Middle frontal gyrus (tissue), 1 donor: ENCODE data around the gene RSAD2.
"Not testable (repeated sequence)": the region's sequence is repeated elsewhere in the genome, so short reads cannot be mapped to it uniquely, and the experiment has no call there.

Source experiments
- DNase-seq: peaks from one replicate; pipeline ENCODE4 v3.0.0-alpha.2; 2015; ENCODE audit warnings: low spot score; ENCODE audit errors: extremely low spot score

Gene RSAD2

GRCh38 chr2:6926071-6926732, 48.6 kb downstream of the RSAD2 start:
- DNase-seq, result no peak

- DNase-seq, result no peak
These were observed 49.6 kb downstream of the RSAD2 start for GRCh38 chr2:6927186-6927585.

- DNase-seq, result no peak
These were observed 50.2 kb downstream of the RSAD2 start for GRCh38 chr2:6927753-6928152.

- no peak for DNase-seq
These were observed 50.9 kb downstream of the RSAD2 start for GRCh38 chr2:6928452-6928851.

GRCh38 chr2:6929196-6929819, 51.7 kb downstream of the RSAD2 start:
- no peak for DNase-seq

- no peak for DNase-seq
These were observed 53.5 kb downstream of the RSAD2 start for GRCh38 chr2:6930923-6931647.

- no peak for DNase-seq
These were observed 54.2 kb downstream of the RSAD2 start for GRCh38 chr2:6931753-6932152.

GRCh38 chr2:6932206-6932605, 54.6 kb downstream of the RSAD2 start:
- no peak for DNase-seq

GRCh38 chr2:6932828-6933227, 55.3 kb downstream of the RSAD2 start:
- no peak for DNase-seq

GRCh38 chr2:6933911-6934310, 56.3 kb downstream of the RSAD2 start:
- DNase-seq, result no peak

GRCh38 chr2:6934345-6934744, 56.8 kb downstream of the RSAD2 start:
- no peak for DNase-seq

- DNase-seq, result no peak
These were observed 57.4 kb downstream of the RSAD2 start for GRCh38 chr2:6934758-6935651.

- DNase-seq, result not testable (repeated sequence)
These were observed 58.1 kb downstream of the RSAD2 start for GRCh38 chr2:6935652-6936020.

GRCh38 chr2:6937157-6937556, 59.6 kb downstream of the RSAD2 start:
- no peak for DNase-seq

- no peak for DNase-seq
These were observed 60.0 kb downstream of the RSAD2 start for GRCh38 chr2:6937582-6937981.

GRCh38 chr2:6939071-6939470, 61.5 kb downstream of the RSAD2 start:
- DNase-seq, result no peak

GRCh38 chr2:6940820-6941219, 63.2 kb downstream of the RSAD2 start:
- no peak for DNase-seq

GRCh38 chr2:6941299-6942046, 63.9 kb downstream of the RSAD2 start:
- no peak for DNase-seq

GRCh38 chr2:6942848-6943247, 65.3 kb downstream of the RSAD2 start:
- no peak for DNase-seq

- DNase-seq, result no peak
These were observed 65.9 kb downstream of the RSAD2 start for GRCh38 chr2:6943523-6943922.

- no peak for DNase-seq
These were observed 66.4 kb downstream of the RSAD2 start for GRCh38 chr2:6943971-6944370.
